T47D (cell line): Measurements from ENCODE around the gene PRDM10.
"Not testable (repeated sequence)": the region's sequence is repeated elsewhere in the genome, so short reads cannot be mapped to it uniquely, and the experiment has no call there.

Source experiments
- DNase-seq, 2 experiments: peaks; one replicate each; pipeline versions ENCODE4 v3.0.0 to v3.0.0-alpha.2; 2011 to 2012; ENCODE audit warnings: low read depth in 1 of 2, low spot score in 1 of 2
- JUND ChIP-seq: IDR thresholded peaks from 2 replicates; pipeline ENCODE4 v1.6.1; 2012; ENCODE audit warnings: low read depth
- in situ Hi-C: cut with HindIII; loops from 2 replicates; pipeline ENCODE4 v1.10.0; 2016; ENCODE audit warnings: low sequenced_read_pairs, low pct_unique_long_range_greater_than_20kb

PRDM10 gene

DNA sequence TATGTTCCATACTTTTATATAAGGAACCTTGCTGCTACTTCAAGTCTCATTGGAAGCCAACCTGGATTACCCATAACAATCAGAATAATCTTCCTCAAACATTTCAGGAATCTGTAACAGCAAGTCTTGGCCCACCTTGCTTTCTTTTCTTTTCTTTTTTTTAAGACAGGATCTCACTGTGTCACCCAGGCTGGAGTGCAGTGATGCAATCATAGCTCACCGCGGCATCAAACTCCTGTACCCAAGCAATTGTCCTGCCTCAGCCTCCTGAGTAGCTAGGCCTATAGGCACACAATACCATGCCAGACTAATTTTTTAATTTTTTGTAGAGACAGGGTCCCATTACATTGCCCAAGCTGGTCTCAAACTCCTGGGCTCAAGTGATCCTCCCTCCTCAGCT, 29.3 kb upstream of the PRDM10 start:
- DNase-seq = no peak
- in situ Hi-C loops = no loop called here
- TF ChIP-seq JUND = no peak

DNA sequence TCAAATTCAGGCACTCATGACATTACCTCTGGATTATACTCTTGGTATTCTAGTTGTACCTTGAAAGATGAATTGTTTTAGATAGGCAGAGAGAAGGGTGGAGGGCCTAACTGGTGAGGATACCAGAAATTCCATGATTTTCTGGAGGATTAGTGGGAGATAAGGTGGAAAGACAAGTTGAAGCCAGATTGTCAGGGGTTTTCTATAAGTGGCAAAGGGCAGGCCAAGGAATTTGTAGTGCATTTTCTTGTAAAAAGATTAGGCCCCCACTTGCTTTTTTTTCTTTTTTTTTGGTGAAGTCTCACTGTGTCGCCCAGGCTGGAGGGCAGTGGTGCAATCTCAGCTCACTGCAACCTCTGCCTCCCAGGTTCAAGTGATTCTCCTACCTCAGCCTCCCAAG, 28.4 kb upstream of the PRDM10 start:
- DNase-seq = no peak
- in situ Hi-C loops = no loop called here
- TF ChIP-seq JUND = no peak

DNA sequence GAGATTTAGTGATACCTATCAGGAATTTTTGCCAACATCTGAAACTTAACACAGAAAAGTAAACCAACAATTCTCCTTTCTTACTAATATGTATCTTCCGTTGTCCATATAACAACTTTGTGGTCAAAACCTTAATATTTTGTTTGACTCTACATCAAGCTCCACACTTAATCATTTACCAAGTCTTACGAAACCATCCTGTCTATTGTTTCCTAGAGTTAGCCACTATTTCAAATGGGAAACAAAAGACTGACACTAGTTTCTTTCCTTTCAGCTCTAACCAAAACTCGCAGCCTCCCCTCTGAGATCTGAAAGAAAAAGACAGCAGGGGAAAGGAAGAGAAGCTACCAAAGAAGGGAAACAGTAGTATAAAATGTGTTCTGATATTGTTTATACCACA, 26.5 kb upstream of the PRDM10 start:
- TF ChIP-seq JUND = no peak
- in situ Hi-C loops = no loop called here

DNA sequence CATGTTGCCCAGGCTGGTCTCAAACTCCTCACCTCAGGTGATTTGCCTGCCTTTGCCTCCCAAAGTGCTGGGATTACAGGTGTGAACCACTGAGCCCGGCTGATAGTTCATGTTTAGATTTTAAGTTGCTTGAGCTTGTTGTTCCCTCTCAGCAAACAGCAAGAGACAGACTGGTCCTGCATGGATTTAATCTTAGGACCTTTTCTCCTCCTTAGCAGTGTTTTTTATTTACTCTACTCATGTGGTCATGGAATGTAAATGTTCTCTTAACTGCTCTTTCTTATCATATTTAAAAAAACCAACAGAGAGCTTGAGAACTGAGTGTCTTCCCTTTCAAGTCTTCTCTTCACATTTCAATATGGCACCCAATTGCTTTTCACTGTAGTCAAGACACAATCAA, 22.7 kb upstream of the PRDM10 start:
- peak in 1 of 2 experiments; percentile 24 for DNase-seq
- TF ChIP-seq JUND = no peak
- in situ Hi-C loops = no loop called here

More for the DNA sequence above, 26.5 kb upstream of the PRDM10 start:
- no peak for DNase-seq

DNA sequence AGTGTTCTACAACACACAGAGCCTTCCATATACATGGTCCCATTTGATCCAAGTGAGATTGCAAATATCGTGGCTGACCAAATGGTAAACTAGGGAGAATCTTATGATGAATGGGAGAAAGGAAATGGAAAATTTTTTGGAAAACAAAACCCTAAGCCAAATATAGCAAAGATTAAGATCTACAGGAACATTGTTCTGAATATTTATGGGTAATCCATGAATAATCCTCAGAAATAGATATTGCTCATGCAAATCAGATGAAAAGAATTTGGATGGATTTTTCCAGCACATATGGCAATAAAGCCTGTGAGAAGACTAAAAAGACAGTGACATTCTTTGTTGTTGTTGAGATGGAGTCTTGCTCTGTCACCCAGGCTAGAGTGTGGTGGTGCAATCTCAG, 21.7 kb upstream of the PRDM10 start:
- in situ Hi-C loops = no loop called here
- no peak for TF ChIP-seq JUND
- DNase-seq = no peak

DNA sequence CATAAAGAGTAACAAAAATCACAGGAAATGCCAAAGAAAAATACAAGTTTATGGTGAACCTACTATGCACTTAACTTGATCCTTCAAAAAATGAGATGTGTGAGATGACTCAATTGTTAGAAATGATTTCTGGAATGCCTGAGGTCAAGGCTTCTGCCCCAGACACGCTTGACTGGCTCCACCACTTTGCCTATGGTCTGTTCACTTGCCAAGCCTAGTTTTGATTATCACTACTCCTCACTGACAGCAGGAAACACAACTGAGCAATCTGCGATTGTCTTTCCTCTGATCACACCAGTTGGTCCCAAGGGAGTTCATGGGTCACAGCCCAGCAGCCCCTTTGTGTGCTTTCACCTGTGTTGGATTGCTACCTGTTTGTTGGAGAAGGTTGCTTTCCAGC, 20.6 kb upstream of the PRDM10 start:
- DNase-seq = peak in 1 of 2 experiments; percentile 77
- TF ChIP-seq JUND = no peak

DNA sequence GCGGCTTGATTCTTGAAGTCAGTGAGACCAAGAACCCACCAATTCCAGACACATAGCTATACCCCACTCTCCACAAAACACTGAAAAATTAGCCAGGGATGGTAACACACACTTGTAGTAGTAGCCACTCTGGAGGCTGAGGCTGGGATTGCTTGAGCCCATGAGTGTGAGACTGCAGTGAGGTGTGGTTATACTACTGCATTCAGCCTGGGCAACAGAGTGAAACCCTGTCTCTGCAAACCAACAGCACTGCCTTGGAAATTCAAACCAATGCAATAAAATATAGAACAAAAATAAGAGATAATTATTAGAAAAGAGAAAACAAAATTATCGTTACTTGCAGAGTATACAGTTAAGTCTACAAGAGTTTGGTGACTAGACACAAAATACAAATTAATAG, 20.2 kb upstream of the PRDM10 start:
- peak in 1 of 2 experiments; percentile 25 for DNase-seq
- no peak for TF ChIP-seq JUND
- in situ Hi-C loops = no loop called here

More for the DNA sequence above, 20.6 kb upstream of the PRDM10 start:
- in situ Hi-C loops = no loop called here

DNA sequence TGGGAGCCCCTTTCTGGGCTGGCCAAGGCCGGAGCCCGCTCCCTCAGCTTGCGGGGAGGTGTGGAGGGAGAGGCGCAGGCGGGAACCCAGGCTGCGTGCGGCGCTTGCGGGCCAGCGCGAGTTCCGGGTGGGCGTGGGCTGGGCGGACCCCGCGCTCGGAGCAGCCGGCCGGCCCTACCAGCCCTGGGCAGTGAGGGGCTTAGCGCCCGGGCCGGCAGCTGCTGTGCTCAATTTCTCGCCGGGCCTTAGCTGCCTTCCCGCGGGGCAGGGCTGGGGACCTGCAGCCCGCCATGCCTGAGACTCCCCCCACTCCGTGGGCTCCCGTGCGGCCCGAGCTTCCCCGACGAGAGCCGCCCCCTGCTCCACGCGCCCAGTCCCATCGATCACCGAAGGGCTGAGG, 19.0 kb upstream of the PRDM10 start:
- DNase-seq, in situ Hi-C loops: not testable (repeated sequence)

DNA sequence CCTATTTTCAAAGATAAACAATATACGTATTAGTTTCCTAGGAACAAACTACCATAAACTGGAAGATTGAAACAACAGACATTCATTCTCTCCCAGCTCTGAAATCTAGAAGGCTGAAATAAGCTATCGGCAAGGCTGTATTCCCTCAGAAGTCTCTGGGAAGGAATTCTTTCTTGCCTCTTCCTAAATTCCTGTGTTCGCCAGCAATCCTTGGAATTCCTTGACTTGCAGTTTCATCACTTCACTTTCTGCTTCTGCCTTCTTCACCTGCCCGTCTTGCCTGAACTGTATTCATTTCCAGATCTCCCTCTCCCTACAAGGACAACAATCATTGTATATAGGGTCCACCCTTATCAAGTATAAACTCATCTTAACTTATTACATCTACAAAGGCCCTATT, 17.7 kb upstream of the PRDM10 start:
- in situ Hi-C loops = no loop called here
- no peak for DNase-seq

DNA sequence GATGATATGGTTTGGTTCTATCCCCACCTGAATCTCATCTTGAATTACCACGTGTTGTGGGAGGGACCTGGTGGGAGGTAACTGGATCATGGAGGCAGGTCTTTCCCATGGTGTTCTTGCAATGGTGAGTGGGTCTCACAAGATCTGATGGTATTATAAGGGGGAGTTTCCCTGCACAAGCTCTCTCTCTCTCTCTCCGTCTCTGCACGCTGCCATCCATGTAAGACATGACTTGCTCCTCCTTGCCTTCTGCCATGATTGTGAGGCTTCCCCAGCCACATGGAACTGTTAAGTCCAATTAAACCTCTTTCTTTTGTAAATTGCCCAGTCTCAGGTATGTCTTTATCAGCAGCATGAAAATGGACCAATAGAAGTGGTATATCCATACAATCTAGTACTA, 13.2 kb upstream of the PRDM10 start:
- DNase-seq, in situ Hi-C loops: not testable (repeated sequence)

More for the DNA sequence above, 17.7 kb upstream of the PRDM10 start:
- TF ChIP-seq JUND = no peak

DNA sequence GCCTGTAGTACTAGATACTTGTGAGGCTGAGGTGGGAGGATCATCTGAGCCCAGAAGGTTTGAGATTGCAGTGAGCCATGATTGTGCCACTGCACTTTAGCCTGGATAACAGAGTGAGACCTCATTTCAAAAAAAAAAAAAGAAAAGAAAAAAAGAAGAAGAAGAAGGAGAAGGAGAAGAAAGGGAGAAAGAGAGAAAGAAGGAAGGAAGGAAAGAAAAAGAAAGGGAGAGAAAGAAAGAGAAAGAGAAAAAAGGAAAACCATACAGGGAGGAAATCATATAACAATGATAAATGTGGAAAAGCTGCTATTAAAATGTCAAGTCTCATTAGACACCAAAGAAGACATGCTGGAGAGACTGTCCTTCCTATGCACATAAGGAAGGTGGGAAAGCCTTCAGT, 5.7 kb upstream of the PRDM10 start:
- in situ Hi-C loops = no loop called here
- DNase-seq = no peak
- no peak for TF ChIP-seq JUND

DNA sequence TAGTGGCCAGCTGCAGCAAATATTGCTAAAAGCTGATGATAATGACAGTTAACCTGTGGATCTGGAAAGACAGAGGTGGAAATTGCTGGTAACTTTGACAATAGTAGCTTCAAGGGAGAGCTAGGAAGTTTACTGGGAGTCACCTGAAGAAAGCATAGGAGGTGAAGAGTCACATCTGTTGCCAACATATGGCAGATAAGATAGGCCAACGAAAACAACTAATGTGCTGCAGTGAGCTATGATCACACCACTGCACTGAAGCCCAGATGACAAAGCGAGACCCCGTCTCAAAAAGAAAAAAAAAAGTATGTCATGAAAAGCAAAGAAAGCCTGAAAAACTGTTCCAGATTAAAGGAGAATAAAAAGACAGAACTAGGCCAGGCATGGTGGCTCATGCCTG, 4.3 kb upstream of the PRDM10 start:
- no peak for DNase-seq
- no peak for TF ChIP-seq JUND
- in situ Hi-C loops = no loop called here

DNA sequence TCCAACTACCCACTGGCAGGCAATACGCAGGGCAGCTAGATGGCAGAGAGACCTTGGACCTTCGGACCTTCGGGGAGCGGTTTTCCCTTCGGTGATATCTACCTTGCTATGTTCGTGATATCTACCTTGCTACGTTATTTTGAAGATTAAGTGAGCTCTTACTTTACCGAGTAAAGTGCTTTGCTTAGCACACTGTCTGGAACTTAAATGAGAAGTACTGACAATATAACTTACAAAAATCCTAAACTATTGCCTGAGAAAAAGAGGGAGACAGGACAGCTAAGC, 1.0 kb upstream of the PRDM10 start:
- in situ Hi-C loops = no loop called here
- no peak for TF ChIP-seq JUND
- DNase-seq = peak in 1 of 2 experiments; percentile 67

DNA sequence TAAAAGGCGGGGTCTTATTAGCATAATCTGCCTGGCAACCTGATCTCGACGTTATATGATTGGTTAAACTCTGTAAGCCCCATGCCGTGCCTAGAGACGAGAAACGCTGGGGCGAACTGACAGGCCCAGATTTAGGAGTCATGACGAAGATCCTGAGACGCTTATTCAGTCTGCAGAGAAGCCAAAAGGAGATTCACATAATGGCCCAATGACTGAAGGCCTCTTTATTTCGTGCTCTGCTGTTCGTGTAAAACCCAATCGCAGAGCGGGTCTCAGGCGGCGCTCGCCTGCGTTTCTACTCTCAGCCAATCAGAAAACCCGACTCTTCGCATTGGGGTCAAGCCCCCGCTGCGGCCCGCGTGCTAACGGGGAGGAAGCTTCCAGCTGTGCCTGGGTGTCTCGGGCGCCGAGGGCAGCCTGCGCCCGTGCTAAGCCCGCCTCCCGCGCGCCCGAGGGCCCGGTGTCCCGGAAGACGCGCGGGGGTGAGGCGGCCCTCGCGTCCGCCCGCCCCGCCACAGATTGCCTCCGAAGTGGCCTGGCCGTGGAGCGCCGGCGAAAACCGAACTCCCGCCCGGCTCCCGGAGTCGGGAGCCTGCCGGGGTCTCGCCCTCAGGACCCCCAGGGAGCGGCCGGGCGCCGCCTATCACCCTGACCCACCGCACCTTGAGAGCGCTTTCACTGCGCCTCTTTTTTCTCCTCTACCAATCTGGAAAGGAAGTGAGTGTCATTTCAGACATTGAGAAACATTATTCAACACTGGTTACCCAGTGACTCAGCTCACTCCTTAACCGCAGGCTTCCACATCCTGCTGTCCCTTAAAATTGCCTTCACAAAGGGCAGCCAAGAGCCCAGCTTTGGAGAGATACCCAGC, 446 bp upstream of the PRDM10 start:
- no peak for TF ChIP-seq JUND
- in situ Hi-C loops = no loop called here
- DNase-seq = peak; percentile 100
